GM18868 (cell line): ENCODE results near the gene SVIL.

ENCODE experiments used
- ATAC-seq: cut with Tn5 transposase; IDR thresholded peaks from one replicate; pipeline ENCODE4 v1.9.1; 2021; ENCODE audit warnings: mild to moderate bottlenecking, moderate library complexity; ENCODE audit not compliant: unreplicated experiment

The SVIL gene

GRCh38 chr10:29650552-29650944, 15.8 kb upstream of the SVIL start:
- ATAC-seq = no peak

GRCh38 chr10:29649561-29650551, 15.1 kb upstream of the SVIL start:
- no peak for ATAC-seq

- no peak for ATAC-seq
These were observed 14.2 kb upstream of the SVIL start for GRCh38 chr10:29648983-29649268.

- ATAC-seq = no peak
These were observed 13.6 kb upstream of the SVIL start for GRCh38 chr10:29648114-29648982.

- no peak for ATAC-seq
These were observed 12.7 kb upstream of the SVIL start for GRCh38 chr10:29647478-29647877.

- ATAC-seq = no peak
These were observed 12.2 kb upstream of the SVIL start for GRCh38 chr10:29646960-29647461.

GRCh38 chr10:29646238-29646902, 11.6 kb upstream of the SVIL start:
- ATAC-seq = no peak

GRCh38 chr10:29643771-29644501, 9.2 kb upstream of the SVIL start:
- no peak for ATAC-seq

GRCh38 chr10:29642990-29643389, 8.2 kb upstream of the SVIL start:
- no peak for ATAC-seq

GRCh38 chr10:29637537-29637936, 2.8 kb upstream of the SVIL start:
- no peak for ATAC-seq

GRCh38 chr10:29636178-29636577, 1.4 kb upstream of the SVIL start:
- ATAC-seq = peak; percentile 32

- ATAC-seq = peak; percentile 43
These were observed 957 bp upstream of the SVIL start for GRCh38 chr10:29635711-29636144.

- ATAC-seq = no peak
These were observed 666 bp downstream of the SVIL start for GRCh38 chr10:29634105-29634504.

GRCh38 chr10:29631049-29631339, 3.8 kb downstream of the SVIL start:
- ATAC-seq = no peak

GRCh38 chr10:29630205-29631048, 4.3 kb downstream of the SVIL start:
- no peak for ATAC-seq

GRCh38 chr10:29628912-29629526, 5.8 kb downstream of the SVIL start:
- no peak for ATAC-seq

- ATAC-seq = no peak
These were observed 6.5 kb downstream of the SVIL start for GRCh38 chr10:29628311-29628710.

GRCh38 chr10:29627201-29628132, 7.3 kb downstream of the SVIL start:
- no peak for ATAC-seq
